Liver (tissue), 9 donors: Measurements from ENCODE around the gene SYK. TPM values are rescaled to one million over a fixed set of nuclear protein-coding genes. Genes with fewer than 3 reads are reported as not detected.

Experiments
- DNase-seq: peaks from one replicate; pipeline ENCODE4 v3.0.0-alpha.2; 2017; ENCODE audit warnings: low spot score
- H3K27ac ChIP-seq, 2 donors: one replicate each; pipeline ENCODE4 v1.7.0; 2013; ENCODE audit warnings: inconsistent platforms in 2 of 2, low read length in 2 of 2, control low read depth in 1 of 2, low read depth in 1 of 2, mild to moderate bottlenecking in 1 of 2
- H3K27me3 ChIP-seq, 4 donors: one replicate each; pipeline versions ENCODE4 v1.6.1 to v1.7.0; 2013; ENCODE audit warnings: low read length in 3 of 4, inconsistent platforms in 1 of 4, mild to moderate bottlenecking in 1 of 4, moderate library complexity in 1 of 4; ENCODE audit not compliant: control insufficient read depth in 4 of 4, insufficient read depth in 4 of 4
- H3K36me3 ChIP-seq, 4 donors: one replicate each; pipeline versions ENCODE4 v1.6.1 to v1.7.0; 2013; ENCODE audit warnings: low read length in 3 of 4, mild to moderate bottlenecking in 3 of 4, low read depth in 1 of 4, moderate library complexity in 1 of 4; ENCODE audit not compliant: control insufficient read depth in 4 of 4, insufficient read depth in 3 of 4
- H3K4me1 ChIP-seq, 4 donors: one replicate each; pipeline versions ENCODE4 v1.6.1 to v1.7.0; 2013; ENCODE audit warnings: low read length in 3 of 4, mild to moderate bottlenecking in 3 of 4, moderate library complexity in 1 of 4; ENCODE audit not compliant: control insufficient read depth in 4 of 4, insufficient read depth in 4 of 4
- H3K4me3 ChIP-seq, 3 donors: one replicate each; pipeline versions ENCODE4 v1.6.1 to v1.7.0; 2013; ENCODE audit warnings: low read length in 3 of 3, control low read depth in 1 of 3, low read depth in 1 of 3, mild to moderate bottlenecking in 1 of 3
- H3K9ac ChIP-seq, 2 donors: one replicate each; pipeline ENCODE4 v1.7.0; 2013; ENCODE audit warnings: low read length in 2 of 2, mild to moderate bottlenecking in 2 of 2, moderate library complexity in 2 of 2, control low read depth in 1 of 2, low read depth in 1 of 2
- H3K9me3 ChIP-seq, 4 donors: one replicate each; pipeline versions ENCODE4 v1.6.1 to v1.7.0; 2013; ENCODE audit warnings: low read length in 3 of 4; ENCODE audit not compliant: control insufficient read depth in 4 of 4
- EGR1 ChIP-seq, 2 donors: IDR thresholded peaks; 2 replicates each; pipeline ENCODE4 v1.6.1; 2016 to 2018; ENCODE audit warnings: antibody characterized with exemption in 2 of 2, low read depth in 2 of 2
- FOXA1 ChIP-seq: IDR thresholded peaks from 2 replicates; pipeline ENCODE4 v1.6.1; 2016; ENCODE audit warnings: antibody characterized with exemption
- FOXA2 ChIP-seq: IDR thresholded peaks from 2 replicates; pipeline ENCODE4 v1.6.1; 2016; ENCODE audit warnings: antibody characterized with exemption
- GABPA ChIP-seq, 2 donors: IDR thresholded peaks in 1 of 2; conservative IDR thresholded peaks in 1 of 2; 2 replicates each; pipeline ENCODE4 v1.6.1; 2016; ENCODE audit warnings: antibody characterized with exemption in 2 of 2, mild to moderate bottlenecking in 1 of 2, moderate library complexity in 1 of 2
- HNF4A ChIP-seq, 2 donors: conservative IDR thresholded peaks; 2 replicates each; pipeline ENCODE4 v1.6.1; 2016; ENCODE audit warnings: antibody characterized with exemption in 2 of 2, mild to moderate bottlenecking in 2 of 2
- HNF4G ChIP-seq: IDR thresholded peaks from 2 replicates; pipeline ENCODE4 v1.6.1; 2016; ENCODE audit warnings: antibody characterized with exemption
- JUND ChIP-seq, 2 donors: IDR thresholded peaks; 2 replicates each; pipeline ENCODE4 v1.6.1; 2016; ENCODE audit warnings: antibody characterized with exemption in 2 of 2
- RAD21 ChIP-seq, 2 donors: IDR thresholded peaks; 2 replicates each; pipeline ENCODE4 v1.6.1; 2016; ENCODE audit warnings: antibody characterized with exemption in 2 of 2, mild to moderate bottlenecking in 2 of 2
- RXRA ChIP-seq, 2 donors: IDR thresholded peaks; 2 replicates each; pipeline ENCODE4 v1.6.1; 2017 to 2018; ENCODE audit warnings: antibody characterized with exemption in 2 of 2, mild to moderate bottlenecking in 1 of 2
- TAF1 ChIP-seq: conservative IDR thresholded peaks from 2 replicates; pipeline ENCODE4 v1.6.1; 2016; ENCODE audit warnings: antibody characterized with exemption, mild to moderate bottlenecking
- YY1 ChIP-seq: IDR thresholded peaks from 2 replicates; pipeline ENCODE4 v1.6.1; 2016; ENCODE audit warnings: antibody characterized with exemption, mild to moderate bottlenecking
- WGBS: extraction: QIAGEN DNeasy Blood & Tissue Kit; methylation state at CpG from one replicate; pipeline ENCODE4 v1.1.7; 2013; 5-methylcytosine and 5-hydroxymethylcytosine counted together
- polyA plus RNA-seq, 2 donors: library from polyadenylated mRNA; stranded (reverse) in 1 of 2; unstranded in 1 of 2; fragments of 200-250 nt in 1 of 2; fragments of >200 nt in 1 of 2; fragmentation: Nextera tagmentation in 1 of 2; extraction: Ambion mirVana in 1 of 2; gene quantifications; one replicate each; pipeline versions ENCODE4 v1.2.1 to v1.2.3, GENCODE V29; 2013 to 2015
- total RNA-seq, 2 donors: library from RNA; depleted of rRNA; stranded (reverse); fragments of >200 nt; gene quantifications; one replicate each; pipeline ENCODE4 v1.2.3, GENCODE V29; 2014
- TF ChIP-seq, protein P1 (sequence below): IDR thresholded peaks from 2 replicates; pipeline ENCODE4 v1.6.1; 2016; ENCODE audit warnings: antibody characterized with exemption
- TF ChIP-seq, protein P2 (sequence below): fragments of 150-350 bp; IDR thresholded peaks from 2 replicates; pipeline ENCODE4 v1.5.1; 2017; ENCODE audit warnings: improper control_type of control experiment, low read depth, low read length; ENCODE audit not compliant: missing input control
- TF ChIP-seq, protein P3 (sequence below): IDR thresholded peaks from 2 replicates; pipeline ENCODE4 v1.6.1; 2016; ENCODE audit warnings: antibody characterized with exemption, mild to moderate bottlenecking
- TF ChIP-seq, protein P4 (sequence below): IDR thresholded peaks from 2 replicates; pipeline ENCODE4 v1.6.1; 2016; ENCODE audit warnings: antibody characterized with exemption
- TF ChIP-seq, protein P5 (sequence below): IDR thresholded peaks from 2 replicates; pipeline ENCODE4 v1.6.1; 2016; ENCODE audit warnings: antibody characterized with exemption
- donor health status: healthy.
- donor health status: healthy.
- donor health status: healthy.
- donor health status: healthy.
- donor health status: healthy.

The SYK gene
- total and polyA plus RNA-seq, 4 donors: 2.0 to 15.4 (median 4.1) TPM

DNA sequence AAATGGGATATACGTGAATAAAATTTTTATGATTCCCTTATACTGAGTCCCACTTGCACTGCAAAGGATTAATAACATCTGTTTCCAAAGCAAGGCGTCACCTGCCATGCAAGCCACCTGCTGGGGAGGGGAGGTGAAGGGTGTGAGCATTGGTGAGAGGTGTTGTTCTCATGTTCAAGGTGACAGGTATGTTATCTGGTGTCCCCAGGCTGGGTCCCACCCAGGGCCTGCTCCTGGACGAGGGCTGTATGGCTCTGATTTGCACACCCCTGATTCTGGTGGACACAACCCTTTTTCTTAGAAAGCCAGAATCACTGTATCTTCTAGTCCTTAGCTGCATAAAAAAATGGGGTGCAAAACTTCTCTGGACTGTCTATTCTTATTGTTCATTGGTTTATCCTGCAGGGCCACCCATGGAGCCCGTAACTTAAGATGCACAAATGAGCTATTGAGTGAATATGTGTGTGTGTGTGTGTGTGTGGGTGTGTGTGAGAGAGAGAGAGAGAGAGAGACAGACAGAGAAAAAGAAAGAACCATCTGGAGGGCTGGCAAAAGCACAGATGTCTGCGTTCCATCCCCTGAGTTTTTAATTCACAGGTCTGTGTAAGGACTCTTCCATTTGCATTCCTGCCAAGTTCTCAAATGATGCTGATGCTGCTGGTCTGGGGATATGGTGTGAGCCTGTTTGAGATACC is 53.7 kb downstream of the SYK start:
- Histone ChIP-seq H3K36me3 (no peaks in the 10 kb centered on the region), H3K9me3 (no peaks in the 10 kb centered on the region), H3K4me3 (no peak overlapping the region), H3K27me3 (no peaks in the 10 kb centered on the region), H3K27ac (no peak overlapping the region), H3K4me1 (no peaks in the 10 kb centered on the region), H3K9ac (no peak overlapping the region)
- no peak for TF ChIP-seq YY1
- no peak for TF ChIP-seq TAF1
- TF ChIP-seq, protein P1, sequence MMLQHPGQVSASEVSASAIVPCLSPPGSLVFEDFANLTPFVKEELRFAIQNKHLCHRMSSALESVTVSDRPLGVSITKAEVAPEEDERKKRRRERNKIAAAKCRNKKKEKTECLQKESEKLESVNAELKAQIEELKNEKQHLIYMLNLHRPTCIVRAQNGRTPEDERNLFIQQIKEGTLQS: no peak
- no peak for TF ChIP-seq JUND (IDR thresholded peaks at IDR 0.05)
- TF ChIP-seq, protein P2, sequence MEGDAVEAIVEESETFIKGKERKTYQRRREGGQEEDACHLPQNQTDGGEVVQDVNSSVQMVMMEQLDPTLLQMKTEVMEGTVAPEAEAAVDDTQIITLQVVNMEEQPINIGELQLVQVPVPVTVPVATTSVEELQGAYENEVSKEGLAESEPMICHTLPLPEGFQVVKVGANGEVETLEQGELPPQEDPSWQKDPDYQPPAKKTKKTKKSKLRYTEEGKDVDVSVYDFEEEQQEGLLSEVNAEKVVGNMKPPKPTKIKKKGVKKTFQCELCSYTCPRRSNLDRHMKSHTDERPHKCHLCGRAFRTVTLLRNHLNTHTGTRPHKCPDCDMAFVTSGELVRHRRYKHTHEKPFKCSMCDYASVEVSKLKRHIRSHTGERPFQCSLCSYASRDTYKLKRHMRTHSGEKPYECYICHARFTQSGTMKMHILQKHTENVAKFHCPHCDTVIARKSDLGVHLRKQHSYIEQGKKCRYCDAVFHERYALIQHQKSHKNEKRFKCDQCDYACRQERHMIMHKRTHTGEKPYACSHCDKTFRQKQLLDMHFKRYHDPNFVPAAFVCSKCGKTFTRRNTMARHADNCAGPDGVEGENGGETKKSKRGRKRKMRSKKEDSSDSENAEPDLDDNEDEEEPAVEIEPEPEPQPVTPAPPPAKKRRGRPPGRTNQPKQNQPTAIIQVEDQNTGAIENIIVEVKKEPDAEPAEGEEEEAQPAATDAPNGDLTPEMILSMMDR: no peak
- TF ChIP-seq RAD21 (IDR thresholded peaks at IDR 0.05): no peak
- no peak for TF ChIP-seq RXRA (IDR thresholded peaks at IDR 0.05)
- TF ChIP-seq FOXA2: no peak
- TF ChIP-seq, protein P3, sequence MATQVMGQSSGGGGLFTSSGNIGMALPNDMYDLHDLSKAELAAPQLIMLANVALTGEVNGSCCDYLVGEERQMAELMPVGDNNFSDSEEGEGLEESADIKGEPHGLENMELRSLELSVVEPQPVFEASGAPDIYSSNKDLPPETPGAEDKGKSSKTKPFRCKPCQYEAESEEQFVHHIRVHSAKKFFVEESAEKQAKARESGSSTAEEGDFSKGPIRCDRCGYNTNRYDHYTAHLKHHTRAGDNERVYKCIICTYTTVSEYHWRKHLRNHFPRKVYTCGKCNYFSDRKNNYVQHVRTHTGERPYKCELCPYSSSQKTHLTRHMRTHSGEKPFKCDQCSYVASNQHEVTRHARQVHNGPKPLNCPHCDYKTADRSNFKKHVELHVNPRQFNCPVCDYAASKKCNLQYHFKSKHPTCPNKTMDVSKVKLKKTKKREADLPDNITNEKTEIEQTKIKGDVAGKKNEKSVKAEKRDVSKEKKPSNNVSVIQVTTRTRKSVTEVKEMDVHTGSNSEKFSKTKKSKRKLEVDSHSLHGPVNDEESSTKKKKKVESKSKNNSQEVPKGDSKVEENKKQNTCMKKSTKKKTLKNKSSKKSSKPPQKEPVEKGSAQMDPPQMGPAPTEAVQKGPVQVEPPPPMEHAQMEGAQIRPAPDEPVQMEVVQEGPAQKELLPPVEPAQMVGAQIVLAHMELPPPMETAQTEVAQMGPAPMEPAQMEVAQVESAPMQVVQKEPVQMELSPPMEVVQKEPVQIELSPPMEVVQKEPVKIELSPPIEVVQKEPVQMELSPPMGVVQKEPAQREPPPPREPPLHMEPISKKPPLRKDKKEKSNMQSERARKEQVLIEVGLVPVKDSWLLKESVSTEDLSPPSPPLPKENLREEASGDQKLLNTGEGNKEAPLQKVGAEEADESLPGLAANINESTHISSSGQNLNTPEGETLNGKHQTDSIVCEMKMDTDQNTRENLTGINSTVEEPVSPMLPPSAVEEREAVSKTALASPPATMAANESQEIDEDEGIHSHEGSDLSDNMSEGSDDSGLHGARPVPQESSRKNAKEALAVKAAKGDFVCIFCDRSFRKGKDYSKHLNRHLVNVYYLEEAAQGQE: no peak
- no peak for DNase-seq
- WGBS: 87% methylated on average over 5 of the region's 5 CpGs

DNA sequence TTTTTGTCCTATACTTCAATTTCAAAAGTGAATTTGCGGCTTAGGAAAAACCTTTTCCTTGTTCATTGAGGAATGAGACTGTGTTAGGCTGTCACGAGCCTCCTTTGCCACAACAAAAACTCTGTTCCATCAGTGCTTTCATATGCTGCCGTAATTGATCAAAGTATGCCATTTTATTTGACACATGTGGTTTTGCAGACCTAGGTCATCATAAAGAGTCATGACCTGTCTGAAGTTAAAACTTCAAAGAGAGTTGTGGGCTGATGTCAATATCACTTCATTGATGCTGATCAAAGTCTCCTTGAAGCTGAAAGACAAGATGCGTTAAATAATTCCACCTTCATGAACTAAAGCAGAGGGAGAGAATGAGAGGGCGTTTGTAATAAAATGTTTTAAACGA is 55.5 kb downstream of the SYK start:
- Histone ChIP-seq H3K4me1 (no peaks in the 10 kb centered on the region), H3K4me3 (no peak overlapping the region), H3K9me3 (no peaks in the 10 kb centered on the region), H3K27me3 (no peaks in the 10 kb centered on the region), H3K36me3 (no peaks in the 10 kb centered on the region), H3K9ac (no peak overlapping the region), H3K27ac (no peak overlapping the region)
- WGBS: 81% methylated on average over 6 of the region's 6 CpGs
- DNase-seq: no peak
- TF ChIP-seq EGR1 (IDR thresholded peaks at IDR 0.05; ENCODE audit: low read depth in 2 of 2) (no peak), TAF1 (no peak), FOXA2 (no peak), HNF4G (no peak), FOXA1 (no peak), GABPA (IDR thresholded peaks at IDR 0.05 in 1 of 2, conservative IDR thresholded peaks at IDR 0.05 in 1 of 2) (no peak), HNF4A (conservative IDR thresholded peaks at IDR 0.05) (no peak), JUND (IDR thresholded peaks at IDR 0.05) (no peak), RAD21 (IDR thresholded peaks at IDR 0.05) (no peak), RXRA (IDR thresholded peaks at IDR 0.05) (no peak)
- TF ChIP-seq, protein P3: no peak
- TF ChIP-seq, protein P1: no peak
- TF ChIP-seq, protein P4, sequence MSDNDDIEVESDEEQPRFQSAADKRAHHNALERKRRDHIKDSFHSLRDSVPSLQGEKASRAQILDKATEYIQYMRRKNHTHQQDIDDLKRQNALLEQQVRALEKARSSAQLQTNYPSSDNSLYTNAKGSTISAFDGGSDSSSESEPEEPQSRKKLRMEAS: no peak
- TF ChIP-seq, protein P5, sequence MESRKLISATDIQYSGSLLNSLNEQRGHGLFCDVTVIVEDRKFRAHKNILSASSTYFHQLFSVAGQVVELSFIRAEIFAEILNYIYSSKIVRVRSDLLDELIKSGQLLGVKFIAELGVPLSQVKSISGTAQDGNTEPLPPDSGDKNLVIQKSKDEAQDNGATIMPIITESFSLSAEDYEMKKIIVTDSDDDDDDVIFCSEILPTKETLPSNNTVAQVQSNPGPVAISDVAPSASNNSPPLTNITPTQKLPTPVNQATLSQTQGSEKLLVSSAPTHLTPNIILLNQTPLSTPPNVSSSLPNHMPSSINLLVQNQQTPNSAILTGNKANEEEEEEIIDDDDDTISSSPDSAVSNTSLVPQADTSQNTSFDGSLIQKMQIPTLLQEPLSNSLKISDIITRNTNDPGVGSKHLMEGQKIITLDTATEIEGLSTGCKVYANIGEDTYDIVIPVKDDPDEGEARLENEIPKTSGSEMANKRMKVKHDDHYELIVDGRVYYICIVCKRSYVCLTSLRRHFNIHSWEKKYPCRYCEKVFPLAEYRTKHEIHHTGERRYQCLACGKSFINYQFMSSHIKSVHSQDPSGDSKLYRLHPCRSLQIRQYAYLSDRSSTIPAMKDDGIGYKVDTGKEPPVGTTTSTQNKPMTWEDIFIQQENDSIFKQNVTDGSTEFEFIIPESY: no peak
- TF ChIP-seq, protein P2: no peak
